GM23248 (cell line): ENCODE data around the gene SH3RF1.

Experiments used
- EZH2 ChIP-seq: fragments of 200-600 bp; sonication (generic); IDR thresholded peaks from 2 replicates; pipeline ENCODE4 v1.6.1; 2018; ENCODE audit warnings: antibody characterized with exemption, mild to moderate bottlenecking; ENCODE audit not compliant: insufficient read depth, poor library complexity, severe bottlenecking
- EZH2phosphoT487 ChIP-seq: fragments of 200-600 bp; sonication (generic); IDR thresholded peaks from 2 replicates; pipeline ENCODE4 v1.6.1; 2018; ENCODE audit warnings: antibody characterized with exemption, moderate library complexity, mild to moderate bottlenecking, low read depth; ENCODE audit not compliant: insufficient read depth

DNA sequence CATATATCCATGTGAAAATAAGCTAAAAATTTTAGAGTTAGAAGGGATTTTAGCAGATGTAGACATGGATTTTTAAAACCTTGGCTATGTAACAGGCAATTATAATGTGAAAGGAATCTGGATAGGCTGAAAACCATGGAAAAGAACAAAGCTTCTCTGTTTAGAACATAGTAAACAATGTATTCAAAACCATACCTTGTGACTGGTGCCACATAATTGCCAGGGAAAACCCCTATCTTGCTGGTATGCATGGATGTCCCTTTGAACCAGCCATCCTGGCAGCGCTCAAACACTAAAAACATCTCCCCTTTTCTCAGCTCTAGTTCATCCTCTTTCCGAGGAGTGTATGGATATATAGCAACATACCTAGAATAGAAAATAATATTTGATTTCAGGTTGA is 150.1 kb downstream of the SH3RF1 start:
- TF ChIP-seq EZH2phosphoT487, result no peak
- no peak for TF ChIP-seq EZH2
